Fibroblast of pulmonary artery (primary cell): ENCODE measurements around the gene STRA8.

Source experiments
- DNase-seq: peaks from one replicate; pipeline ENCODE4 v3.0.0-alpha.2; 2010; ENCODE audit warnings: low read depth
- H3K4me3 ChIP-seq: replicated peaks from 2 replicates; pipeline ENCODE4 v1.5.1; 2011; ENCODE audit warnings: low read depth, mild to moderate bottlenecking, control low read depth, low read length, moderate library complexity
- CTCF ChIP-seq: IDR thresholded peaks from 2 replicates; pipeline ENCODE4 v1.5.1; 2011; ENCODE audit warnings: mild to moderate bottlenecking, control low read depth, low read length, inconsistent platforms; ENCODE audit errors: missing control alignments

Gene STRA8

DNA sequence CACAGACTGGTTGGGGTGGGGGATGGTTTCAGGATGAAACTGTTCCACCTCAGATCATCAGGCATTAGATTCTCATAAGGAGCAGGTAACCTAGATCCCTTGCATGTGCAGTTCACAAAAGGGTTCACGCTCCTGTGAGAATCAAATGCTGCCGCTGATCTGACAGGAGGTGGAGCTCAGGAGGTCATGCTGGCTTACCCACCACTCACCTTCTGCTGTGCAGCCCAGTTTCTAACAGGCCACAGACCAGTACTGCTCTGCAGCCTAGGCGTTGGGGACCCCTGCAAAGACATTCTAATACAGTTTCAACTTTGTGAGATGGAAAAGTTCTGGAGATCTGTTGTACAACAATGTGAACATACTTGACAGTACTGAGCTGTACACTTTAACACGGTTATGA lies 39.9 kb downstream of the STRA8 start:
- no peak for TF ChIP-seq CTCF
- no peak overlapping the region for H3K4me3 ChIP-seq
- no peak for DNase-seq

GRCh38 chr7:135274495-135275268 lies 41.0 kb downstream of the STRA8 start:
- peak; percentile 86 for DNase-seq
- no peak overlapping the region for H3K4me3 ChIP-seq

DNA sequence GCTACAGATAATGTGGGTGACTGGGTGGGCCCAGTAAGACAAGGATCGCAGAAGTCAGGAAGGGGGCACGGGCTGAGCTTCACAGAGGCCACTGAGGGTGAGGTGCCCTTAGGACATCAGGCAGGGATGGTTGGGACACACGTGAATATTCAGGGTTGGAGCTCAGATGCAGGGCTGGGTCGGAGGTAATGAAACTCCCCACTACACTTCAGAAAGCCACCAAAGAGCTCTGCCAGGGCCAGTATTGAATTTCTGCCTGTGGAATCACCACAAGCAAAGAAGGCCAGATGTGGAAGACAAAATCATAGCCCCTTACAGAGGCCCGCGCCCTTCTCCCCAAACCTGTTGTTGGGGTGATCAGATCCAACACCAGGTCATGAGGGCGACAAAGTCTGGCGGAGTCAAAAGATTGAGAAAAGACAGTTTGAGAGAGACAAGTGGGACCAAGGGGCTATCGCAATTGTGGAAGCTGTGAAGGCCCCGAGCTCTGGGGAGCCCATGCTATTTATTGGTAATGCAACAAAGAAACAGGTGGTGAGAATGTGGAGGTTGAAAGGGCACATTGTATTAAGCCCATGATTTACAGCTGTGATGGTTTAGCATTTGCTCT lies 42.4 kb downstream of the STRA8 start:
- no peak for DNase-seq
- TF ChIP-seq CTCF = no peak
- H3K4me3 ChIP-seq = no peak overlapping the region

More at GRCh38 chr7:135274495-135275268, 41.0 kb downstream of the STRA8 start:
- TF ChIP-seq CTCF = peak; percentile 80

GRCh38 chr7:135277161-135277560 lies 43.5 kb downstream of the STRA8 start:
- no peak overlapping the region for H3K4me3 ChIP-seq
- no peak for TF ChIP-seq CTCF
- no peak for DNase-seq

GRCh38 chr7:135281363-135281949 lies 47.8 kb downstream of the STRA8 start:
- H3K4me3 ChIP-seq = no peak overlapping the region
- TF ChIP-seq CTCF = peak; percentile 97
- peak; percentile 93 for DNase-seq

DNA sequence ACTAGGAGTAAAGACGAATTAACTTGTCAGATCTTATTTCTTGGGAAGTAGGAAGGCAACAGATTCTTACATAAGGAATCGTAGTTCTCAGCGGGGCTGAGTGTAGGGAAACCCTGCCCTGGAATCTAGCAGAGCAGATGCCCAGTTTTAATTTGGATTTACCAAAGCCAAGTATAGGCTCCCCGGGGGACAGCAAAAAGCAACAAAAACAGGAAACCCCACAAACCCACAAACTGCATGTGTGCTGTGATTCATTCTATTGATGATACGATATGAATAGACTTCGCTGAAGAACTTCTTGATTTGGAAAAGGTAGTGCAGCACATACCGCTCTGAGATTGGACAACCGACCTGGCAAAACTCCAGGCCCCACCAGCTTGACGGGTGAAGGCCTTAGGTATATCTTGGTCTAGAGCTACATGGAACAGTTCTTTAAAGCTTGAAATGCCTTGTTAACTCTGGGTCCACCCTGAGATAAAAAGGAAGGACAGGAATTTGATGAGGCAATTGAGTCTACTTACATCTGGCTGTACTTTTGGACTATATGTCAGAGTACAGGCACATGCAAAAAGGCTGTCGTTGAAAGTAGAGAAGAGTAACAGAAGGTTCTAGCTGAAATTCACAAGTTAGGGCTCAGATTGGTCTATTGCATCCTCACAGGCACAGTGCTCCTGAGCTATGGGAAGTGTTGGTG lies 49.1 kb downstream of the STRA8 start:
- no peak for TF ChIP-seq CTCF
- no peak overlapping the region for H3K4me3 ChIP-seq
- peak; percentile 62 for DNase-seq
